GM18907 (cell line): ENCODE results near the gene GBX1.

ENCODE experiments used
- ATAC-seq: cut with Tn5 transposase; IDR thresholded peaks from one replicate; pipeline ENCODE4 v1.9.1; 2021; ENCODE audit warnings: mild to moderate bottlenecking, moderate library complexity; ENCODE audit not compliant: unreplicated experiment

The GBX1 gene

DNA sequence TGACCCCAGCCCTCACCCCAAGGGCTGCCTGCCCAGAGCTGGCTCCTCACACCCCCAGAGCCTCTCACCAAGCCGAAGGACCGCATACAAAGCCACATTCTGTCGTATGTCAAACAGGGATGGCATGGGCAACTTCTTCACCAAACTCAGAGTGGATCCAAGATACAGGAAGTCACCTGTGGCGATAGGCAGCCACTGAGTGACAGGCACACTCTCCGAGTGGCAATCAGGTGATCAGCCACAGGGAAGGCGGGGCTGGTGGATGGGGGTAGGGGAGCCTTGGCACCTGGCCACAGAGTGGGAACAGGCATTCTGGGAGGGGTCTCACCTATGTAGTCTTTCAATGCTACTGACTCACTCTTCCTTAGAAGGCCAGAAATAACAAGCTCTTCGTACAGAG lies 26.7 kb upstream of the GBX1 start:
- no peak for ATAC-seq

DNA sequence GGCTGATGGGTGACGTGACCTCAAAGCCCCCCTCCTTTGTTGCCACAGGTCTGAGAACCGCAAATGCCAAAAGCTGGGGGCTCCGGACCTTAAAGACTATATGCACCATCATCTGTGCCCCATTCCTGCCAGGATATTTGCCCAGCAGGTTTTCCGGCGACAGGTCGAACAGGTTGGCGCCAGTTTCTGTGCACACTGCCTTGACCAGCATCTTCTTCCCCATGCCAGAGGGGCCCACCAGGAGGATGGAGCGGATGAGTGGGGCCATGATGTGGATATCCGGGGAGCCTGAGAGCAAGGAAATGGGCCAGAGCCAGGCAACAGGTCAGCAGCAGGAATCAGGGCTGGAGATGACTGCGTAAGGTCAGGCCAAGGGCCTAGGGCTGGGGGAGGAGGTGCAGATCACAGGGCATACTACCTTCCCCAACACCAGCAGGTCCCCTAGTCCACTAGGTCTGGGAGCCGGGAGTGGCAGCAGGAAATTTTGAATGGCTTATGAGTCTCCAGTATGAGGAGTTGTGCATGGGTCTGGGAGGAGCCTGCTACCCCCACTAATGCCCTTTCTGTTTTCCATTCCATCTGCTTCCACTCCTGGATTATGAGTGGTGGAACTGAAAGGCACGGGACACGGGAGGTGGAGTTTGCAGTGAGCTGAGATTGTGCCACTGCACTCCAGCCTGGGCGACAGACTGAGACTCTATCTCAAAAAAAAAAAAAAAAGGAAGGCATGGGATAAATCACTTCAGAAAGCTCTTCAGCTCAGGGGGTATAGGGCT lies 25.9 kb upstream of the GBX1 start:
- ATAC-seq: no peak

DNA sequence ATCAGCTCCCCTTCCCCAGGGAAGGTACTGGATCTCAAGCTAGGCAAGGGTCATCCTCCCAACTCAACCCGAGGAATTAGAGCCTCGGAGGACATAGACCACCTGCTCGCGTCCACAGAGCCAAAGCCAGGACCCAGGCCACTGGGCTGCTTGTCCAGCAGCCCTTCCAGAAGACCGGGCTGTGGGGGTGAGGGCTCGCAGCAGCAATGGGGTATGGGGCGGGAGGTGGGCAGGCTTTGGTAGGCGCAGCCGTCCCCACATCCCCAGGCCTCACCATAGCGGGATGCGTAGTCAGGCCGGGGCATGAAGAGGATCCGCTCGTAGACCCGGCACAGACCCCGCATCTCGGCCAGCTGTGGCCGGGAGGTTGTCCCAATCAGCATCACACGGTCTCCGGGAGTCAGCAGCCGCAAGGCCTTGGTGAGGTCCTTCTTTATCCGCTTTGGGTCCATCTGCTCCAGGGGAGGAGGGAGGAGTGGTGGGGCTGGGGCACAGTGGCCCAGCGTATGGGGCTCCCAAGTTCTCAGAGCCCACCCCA lies 24.6 kb upstream of the GBX1 start:
- no peak for ATAC-seq

DNA sequence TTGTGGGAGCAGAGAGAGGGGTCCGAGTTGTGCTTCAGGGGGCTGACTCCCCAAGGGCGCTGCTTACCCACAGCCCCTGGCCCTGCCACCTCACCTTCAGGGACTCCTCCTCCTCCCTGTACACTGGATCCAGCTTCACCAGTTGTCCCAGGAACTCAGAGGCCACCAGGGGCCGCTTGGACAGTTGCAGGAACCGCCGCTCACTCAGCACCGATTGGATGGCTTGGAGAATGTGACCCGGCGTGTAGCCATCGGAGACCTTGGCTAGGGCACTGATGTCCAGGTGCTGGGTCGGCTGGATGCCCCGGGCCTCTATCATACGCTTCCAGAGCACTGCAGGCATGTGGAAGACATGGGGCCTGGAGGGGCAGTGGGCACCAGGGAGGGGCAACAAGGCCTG lies 24.1 kb upstream of the GBX1 start:
- ATAC-seq: no peak

DNA sequence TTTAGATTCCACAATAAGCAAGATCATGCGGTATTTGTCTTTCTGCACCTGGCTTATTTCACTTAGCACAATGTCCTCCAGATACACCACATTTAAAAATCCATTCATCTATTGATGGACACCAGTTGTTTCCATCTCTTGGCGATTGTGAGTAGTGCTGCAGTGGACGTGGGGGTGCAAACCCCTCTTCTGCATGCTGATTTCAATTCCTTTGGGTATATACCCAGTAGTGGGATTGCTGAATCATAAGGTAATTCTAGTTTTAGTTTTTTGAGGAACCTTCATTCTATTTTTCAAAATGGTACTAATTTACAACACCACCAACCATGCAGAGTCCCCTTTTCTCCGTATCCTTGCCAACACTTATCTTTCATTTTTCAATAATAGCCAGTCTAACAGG lies 21.5 kb upstream of the GBX1 start:
- no peak for ATAC-seq

DNA sequence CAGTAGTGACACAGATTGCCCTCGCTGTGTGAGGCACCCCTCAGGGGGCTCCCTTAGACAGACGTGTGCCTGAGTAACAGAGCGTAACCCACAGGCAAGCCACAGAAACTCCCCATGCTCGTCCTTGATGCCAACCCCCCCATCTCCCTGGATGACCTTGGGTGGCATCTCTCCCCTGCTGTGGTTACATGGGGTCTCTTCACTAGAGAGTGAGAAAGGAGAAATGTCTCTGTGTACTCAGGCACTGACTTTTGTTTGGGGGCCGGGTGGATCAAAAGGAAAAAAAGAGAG lies 20.7 kb upstream of the GBX1 start:
- no peak for ATAC-seq

DNA sequence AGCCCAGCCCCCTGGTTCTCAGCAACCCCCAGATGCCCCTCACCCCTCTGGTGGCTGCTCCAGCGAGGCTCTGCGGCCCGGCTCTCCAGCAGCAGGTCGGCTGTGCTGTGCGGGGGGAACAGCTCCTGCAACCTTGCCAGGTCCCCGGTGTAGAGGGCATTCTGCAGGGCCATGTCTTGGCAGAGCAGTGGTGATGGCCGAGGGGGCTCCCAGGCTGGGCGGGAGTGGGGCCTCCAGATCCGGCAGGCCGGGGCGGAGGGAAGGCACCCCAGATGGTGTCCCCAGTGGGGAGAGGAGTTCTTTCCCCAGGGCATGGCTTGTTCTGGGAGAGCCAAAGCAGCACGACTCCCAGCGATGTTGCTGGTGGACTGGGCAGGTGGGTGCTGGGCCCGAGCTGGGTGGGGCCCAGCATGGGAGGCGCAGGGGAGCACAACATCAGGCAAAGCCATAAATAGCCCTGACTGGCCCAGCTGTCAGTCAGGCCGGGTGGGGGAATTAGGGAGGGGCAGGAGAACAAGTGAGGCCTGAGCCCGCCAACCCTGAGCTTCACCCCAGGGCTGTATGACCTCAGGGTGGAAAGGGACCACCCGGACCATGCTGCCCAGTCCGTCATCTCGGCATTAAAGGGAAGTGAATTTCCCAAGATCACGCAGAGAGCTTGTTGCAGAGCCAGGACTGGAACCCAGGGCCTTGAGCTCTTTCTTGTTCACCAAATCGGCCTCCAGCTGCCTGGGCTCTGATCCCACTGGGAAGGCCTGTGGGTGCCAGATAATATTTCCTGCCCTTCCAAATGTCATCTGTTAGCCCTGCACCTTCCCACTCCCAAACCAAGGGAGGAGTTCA lies 20.1 kb upstream of the GBX1 start:
- ATAC-seq: no peak

DNA sequence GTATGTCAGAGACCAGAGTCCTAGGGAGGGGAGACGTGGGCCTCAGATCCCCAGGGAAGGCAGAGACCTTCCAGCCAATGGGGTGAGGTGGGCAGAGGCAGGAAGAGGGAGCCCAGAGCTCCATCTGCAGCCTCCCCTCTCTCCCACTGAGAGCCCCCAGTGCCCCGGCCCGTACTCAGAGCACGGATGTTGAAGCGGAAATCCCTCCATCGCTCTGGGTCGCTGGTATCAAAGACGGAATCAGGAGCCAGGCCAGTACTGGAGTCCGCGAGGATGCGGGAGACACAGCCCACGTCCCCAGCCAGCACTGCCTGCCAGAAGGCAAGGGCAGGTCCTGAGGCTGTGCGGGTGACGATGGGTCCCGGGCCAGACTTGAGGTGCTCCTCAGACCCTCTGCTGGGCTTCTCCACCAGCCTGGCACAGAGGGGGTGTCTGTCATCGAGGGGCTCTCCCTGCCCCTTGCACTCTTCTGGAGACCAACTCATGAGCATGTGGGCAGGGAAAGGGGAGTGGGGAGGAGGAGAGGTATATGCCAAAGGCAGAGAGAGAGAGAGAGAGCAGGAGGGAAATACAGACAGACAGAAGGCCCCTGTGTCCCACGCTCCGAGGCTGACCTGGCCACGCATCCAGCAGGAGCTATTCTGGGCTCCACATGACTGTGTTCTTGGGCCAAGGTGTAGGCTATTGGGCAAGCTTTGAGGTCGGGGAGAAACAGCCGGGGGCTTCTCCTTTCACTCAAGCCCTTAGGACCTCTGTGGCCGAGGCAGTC lies 19.3 kb upstream of the GBX1 start, which contains the start of gene ASB10:
TSS of gene ASB10 (minus strand) at position 611 of the 769 bp plus-strand sequence. CDS start at position 491, 120 bp downstream.
- no peak for ATAC-seq

DNA sequence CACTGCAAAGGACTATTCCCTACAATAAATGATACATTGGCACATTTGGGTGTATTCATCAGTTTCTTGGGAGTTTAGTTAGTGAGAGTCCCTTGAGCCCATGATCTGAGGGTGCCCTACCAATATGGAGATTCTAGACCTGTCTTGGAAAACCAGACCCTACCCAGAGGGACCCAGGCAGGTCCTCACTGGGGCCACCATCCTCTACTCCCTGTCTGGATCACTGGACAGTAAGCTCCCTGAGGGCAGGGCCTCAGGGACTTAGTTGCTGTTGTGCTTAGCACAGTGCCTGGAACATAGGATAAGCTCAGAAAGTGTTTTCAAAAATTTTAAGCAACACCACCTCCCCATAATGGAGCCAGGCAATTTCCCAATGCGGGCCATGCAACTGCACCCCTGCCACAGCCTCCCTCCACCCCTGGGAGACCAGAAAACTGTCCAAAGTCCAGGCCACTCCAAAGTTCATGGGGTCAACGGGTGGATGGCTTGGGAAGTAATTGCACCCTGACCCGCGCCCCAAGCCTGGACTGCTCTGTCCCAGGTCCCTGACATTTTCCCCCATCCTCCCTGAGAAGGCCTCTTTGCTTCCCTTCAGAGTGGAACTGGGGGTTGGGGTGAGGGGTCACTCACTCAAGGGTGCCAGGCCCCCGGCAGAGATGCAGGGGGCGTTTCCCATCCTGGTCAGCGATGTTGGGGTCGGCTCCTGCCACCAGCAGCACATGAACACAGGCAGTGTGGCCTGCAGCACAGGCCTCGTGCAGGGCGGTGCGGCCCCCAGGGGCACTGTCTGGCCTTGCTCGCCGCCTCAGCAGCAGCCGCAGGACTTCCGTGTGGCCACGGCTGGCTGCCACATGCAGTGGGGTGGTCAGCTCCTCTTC lies 18.5 kb upstream of the GBX1 start:
- ATAC-seq: no peak

DNA sequence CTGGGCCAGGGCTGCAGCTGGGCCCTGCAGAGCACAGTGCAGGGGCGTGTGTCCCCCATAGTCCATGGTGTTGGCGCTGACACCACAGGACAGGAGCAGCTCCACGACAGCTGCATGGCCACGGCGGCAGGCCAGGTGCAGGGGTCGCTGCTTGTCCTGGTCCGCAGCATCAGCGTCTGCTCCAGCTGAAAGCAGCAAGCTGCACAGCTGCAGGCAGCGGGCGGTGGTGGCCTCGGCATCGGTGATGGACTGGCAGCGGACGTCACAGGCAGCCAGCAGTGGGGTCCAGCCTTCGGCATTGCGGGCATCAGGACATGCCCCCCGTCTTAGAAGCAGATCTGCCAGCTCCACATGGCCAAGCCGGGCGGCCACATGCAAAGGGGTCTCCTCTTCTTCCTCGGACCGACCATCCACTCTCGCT lies 13.5 kb upstream of the GBX1 start:
- ATAC-seq: no peak

DNA sequence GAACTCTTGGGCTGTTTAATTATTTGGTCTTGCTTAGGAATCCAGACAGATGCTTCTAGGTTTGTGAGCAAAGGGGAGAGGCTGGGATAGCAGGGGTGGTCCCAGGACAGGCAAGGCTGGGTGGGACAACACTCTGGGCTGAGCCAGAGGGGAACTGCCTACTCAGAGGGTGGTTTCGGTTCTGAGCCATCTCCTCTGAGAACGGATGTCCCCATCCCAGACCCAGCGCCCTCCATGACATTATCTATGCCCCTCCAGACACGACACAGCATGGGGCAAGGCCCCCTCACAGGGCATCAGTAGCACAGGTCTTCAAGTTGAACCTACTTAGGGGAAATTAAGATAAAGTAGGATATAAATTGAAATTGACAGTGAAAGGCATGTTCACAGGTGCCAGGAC lies 12.5 kb upstream of the GBX1 start:
- ATAC-seq: no peak

DNA sequence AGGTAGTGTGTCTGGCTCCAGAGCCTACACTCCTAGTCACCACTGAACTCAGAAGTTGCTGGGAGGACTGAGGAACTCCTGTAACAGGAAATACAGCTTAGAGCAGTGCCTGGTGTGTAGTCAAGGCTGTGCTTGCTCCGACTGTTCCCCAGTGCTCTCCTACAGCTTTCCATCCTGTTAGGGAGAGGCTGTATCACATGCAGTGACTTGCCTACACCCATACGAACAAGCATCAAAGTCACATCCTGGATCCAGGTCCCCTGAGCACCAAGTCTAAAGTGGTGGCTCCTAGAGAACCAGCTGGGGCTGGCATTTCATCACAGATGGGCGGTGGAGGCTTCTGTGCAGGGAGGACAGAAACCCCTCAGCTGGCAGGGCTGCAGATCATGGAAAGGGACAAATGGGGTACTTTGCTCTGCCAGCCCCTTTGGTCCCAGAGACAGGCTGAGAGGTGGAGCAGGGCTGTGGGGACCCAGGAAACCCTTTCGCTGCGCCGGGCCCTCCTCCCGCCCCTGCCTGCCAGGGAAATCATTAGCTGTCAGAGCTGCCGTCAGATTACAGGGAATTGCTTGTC lies 11.9 kb upstream of the GBX1 start:
- ATAC-seq: no peak

DNA sequence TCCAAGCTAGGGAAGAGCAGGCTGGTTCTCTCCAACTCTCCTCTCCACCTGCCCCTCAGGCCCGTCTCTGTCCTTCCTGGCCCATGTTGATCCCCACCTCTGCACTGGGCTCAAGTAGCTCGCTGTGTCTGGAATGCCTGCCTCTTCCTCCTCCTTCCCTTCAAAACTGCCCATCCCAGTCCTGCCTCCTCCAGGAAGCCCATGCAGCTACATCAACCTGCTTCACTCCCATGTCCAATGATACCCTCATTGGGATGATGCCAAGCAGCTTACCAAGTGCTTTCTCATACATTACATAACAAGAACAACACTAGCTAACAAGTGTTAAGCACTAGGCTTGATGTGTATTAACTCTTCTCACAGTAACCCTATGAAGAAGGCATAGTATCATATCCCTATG lies 11.3 kb upstream of the GBX1 start:
- no peak for ATAC-seq

DNA sequence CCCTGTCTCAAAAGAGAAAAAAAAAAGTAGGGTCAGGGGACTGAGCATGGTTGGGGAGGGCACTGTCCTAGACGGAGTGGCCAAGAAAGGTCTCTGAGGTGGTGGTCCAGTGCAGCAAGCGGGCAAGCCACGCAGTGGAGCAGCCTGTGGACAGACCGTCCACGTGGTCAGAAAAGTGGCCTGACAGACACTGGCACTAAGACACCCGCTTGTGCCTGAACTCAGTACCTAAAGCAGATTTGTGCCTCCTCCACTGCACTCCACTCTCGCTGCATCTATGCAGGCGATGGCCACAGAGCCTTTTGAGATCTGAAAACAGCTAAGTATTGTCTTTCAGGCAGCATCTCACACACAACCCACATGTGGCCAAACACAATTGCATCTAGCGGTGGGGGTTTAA lies 10.7 kb upstream of the GBX1 start:
- no peak for ATAC-seq

DNA sequence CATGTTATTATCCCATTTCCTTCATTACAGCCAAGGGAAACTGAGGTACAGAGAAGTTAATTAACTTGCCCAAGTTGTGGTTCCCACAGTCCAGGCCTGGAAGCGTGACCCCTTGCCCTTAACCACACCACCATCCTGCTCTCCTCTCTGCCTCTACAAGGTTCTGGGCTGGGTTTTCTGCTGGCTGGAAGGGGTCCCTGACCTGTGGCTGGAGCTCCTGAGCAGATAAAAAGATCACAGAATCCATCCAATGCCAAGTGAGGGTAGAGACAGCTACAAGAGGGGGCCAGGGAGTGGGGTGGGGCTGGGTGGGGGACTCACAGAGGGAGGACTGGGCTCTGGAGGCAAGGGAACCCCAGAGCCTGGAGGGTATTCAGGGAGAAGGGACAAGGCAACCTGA lies 9.8 kb upstream of the GBX1 start:
- ATAC-seq: no peak

DNA sequence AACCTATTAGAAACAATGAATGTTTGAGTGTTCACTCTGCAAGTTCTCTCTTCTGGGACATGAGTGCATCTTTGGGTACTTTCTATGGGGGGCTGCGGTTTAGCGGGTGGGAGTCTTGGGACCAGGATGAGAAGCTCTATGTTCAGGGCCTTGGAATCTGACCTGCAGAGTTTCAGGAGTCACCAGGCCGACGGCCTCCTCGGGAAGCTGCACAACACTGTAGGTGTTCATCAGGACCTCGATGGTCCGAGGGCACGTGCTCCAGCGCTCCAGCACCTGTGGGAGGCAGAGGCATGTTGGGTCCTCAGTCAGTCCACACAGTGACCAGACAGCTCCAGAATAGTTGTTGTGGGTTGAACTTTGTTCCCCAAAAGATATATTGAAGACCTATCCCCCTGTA lies 8.9 kb upstream of the GBX1 start:
- no peak for ATAC-seq

DNA sequence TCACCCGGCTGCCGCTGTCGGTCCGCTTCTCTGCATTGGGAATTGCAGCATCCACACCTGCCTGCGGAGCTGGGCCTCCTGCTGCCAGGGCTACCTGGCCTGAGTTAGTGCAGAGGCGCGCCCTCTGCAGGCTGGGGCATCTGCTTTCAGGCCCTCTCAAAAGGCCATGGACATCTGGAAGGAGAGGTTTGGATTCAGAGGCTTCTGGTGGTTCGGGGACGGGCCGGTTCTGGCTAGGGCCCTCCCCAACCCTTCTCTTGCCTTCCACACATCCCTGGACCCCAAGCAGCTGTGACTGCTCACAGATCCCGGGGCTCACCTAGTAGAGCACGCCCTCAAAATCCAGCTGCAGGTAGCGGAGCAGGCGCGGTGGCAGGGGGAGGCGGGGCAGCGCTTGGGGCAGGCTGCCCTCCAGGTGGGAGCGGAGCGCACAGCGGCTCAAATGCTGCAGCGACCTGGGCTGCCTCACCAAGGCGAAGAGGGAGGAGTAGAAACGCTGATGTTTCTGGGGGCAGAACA lies 8.4 kb upstream of the GBX1 start:
- ATAC-seq: no peak

DNA sequence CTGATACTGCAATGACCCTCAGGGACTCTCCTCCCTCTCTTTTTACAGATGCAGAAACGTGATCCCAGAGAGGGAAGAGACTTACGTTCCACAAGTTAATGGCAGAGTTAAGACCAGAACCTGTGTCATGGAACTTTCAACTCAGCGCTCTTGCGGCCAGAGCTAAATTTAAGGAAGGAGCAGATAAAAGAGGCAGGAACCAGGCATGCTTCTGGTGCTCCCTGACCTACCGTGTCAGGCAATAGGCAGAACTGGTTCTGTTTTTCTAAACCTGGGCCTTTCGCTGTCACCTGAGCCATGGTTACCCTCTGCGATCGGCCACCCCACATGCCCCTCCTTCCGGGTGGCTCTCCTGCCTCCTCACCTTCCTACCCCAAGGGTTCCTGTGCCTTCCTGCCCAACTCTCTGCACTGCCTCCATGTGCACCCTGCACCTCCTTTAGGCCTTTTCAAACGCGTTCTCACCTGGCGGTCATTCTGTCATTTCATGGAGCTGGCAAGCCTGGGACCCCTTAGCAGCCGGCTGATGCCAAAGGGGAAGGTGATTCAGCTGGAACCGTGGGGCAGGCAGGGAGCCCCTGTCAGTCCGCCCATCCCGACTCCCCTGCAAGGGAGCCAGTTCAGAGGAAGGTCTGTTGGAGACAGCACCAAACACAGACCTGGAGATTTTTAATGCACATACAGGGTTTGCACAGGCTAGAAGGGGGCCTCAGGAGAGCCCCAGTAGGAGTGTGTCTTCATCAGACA lies 7.7 kb upstream of the GBX1 start:
- ATAC-seq: no peak
